Fibroblast of lung (primary cell): ENCODE data around the gene RPL39L. TPM values are rescaled to one million over a fixed set of nuclear protein-coding genes. Genes with fewer than 3 reads are reported as not detected.

ENCODE experiments used
- DNase-seq, 2 donors: peaks; one replicate each; pipeline versions ENCODE4 v3.0.0 to v3.0.0-alpha.2; 2010; ENCODE audit warnings: low read depth in 2 of 2
- H2AFZ ChIP-seq: 2 replicates; pipeline ENCODE4 v1.5.1; 2012; ENCODE audit warnings: low read length, control low read depth, inconsistent platforms
- H3K27ac ChIP-seq: 2 replicates; pipeline ENCODE4 v1.5.1; 2011; ENCODE audit warnings: low read length, control low read depth; ENCODE audit not compliant: insufficient read depth
- H3K27me3 ChIP-seq: 2 replicates; pipeline ENCODE4 v1.5.1; 2011; ENCODE audit warnings: mild to moderate bottlenecking, low read length; ENCODE audit not compliant: control insufficient read depth, insufficient read depth
- H3K36me3 ChIP-seq: 2 replicates; pipeline ENCODE4 v1.5.1; 2011; ENCODE audit warnings: low read length; ENCODE audit not compliant: control insufficient read depth, insufficient read depth
- H3K4me1 ChIP-seq: 2 replicates; pipeline ENCODE4 v1.5.1; 2011; ENCODE audit warnings: low read length; ENCODE audit not compliant: control insufficient read depth, insufficient read depth; ENCODE audit errors: extremely low read depth
- H3K4me2 ChIP-seq: 2 replicates; pipeline ENCODE4 v1.5.1; 2011; ENCODE audit warnings: low read length, control low read depth; ENCODE audit not compliant: insufficient read depth; ENCODE audit errors: extremely low read depth
- H3K4me3 ChIP-seq, 4 experiments: fragments of 200-600 bp in 1 of 4; sonication (generic) in 1 of 4; replicated peaks in 1 of 4; 2 replicates each; pipeline ENCODE4 v1.5.1; 2011 to 2016; ENCODE audit warnings: low read length in 4 of 4, low read depth in 3 of 4, mild to moderate bottlenecking in 3 of 4, control low read depth in 2 of 4, inconsistent platforms in 1 of 4, mixed read lengths in 1 of 4; ENCODE audit not compliant: insufficient read depth in 1 of 4; ENCODE audit errors: control extremely low read depth in 1 of 4
- H3K79me2 ChIP-seq: 2 replicates; pipeline ENCODE4 v1.5.1; 2012; ENCODE audit warnings: mild to moderate bottlenecking, low read length, inconsistent platforms; ENCODE audit not compliant: control insufficient read depth, insufficient read depth
- H3K9ac ChIP-seq: 2 replicates; pipeline ENCODE4 v1.5.1; 2011; ENCODE audit warnings: mild to moderate bottlenecking, low read length, control low read depth; ENCODE audit not compliant: insufficient read depth
- H3K9me3 ChIP-seq: 2 replicates; pipeline ENCODE4 v1.5.1; 2012; ENCODE audit warnings: low read depth, low read length; ENCODE audit not compliant: control insufficient read depth, insufficient read depth
- H4K20me1 ChIP-seq: 2 replicates; pipeline ENCODE4 v1.5.1; 2011; ENCODE audit warnings: low read length; ENCODE audit not compliant: control insufficient read depth, insufficient read depth; ENCODE audit errors: extremely low read depth
- CTCF ChIP-seq, 2 donors: IDR thresholded peaks in 1 of 2; conservative IDR thresholded peaks in 1 of 2; 1 replicate in 1 of 2; 2 replicates in 1 of 2; pipeline ENCODE4 v1.5.1; 2011 to 2012; ENCODE audit warnings: low read length in 2 of 2, control low read depth in 1 of 2, inconsistent platforms in 1 of 2, low read depth in 1 of 2, mild to moderate bottlenecking in 1 of 2
- EZH2 ChIP-seq: IDR thresholded peaks from 2 replicates; pipeline ENCODE4 v1.5.1; 2012; ENCODE audit warnings: low read length, control low read depth, mild to moderate bottlenecking; ENCODE audit errors: missing control alignments
- polyA plus RNA-seq, 2 donors: library from polyadenylated mRNA; depleted of rRNA in 1 of 2; stranded (reverse) in 1 of 2; unstranded in 1 of 2; fragments of >200 nt; gene quantifications; 2 replicates each; pipeline ENCODE4 v1.2.1, GENCODE V29; 2011 to 2012; ENCODE audit warnings: missing spikeins in 1 of 2
- total RNA-seq: library from RNA; depleted of rRNA; stranded (reverse); fragments of >200 nt; gene quantifications from 2 replicates; pipeline ENCODE4 v1.2.1, GENCODE V29; 2014

The RPL39L gene
- total and polyA plus RNA-seq, 2 donors (not counting 1 experiment from before 2014, with no cell fraction given): 8.4 to 26.6 TPM

DNA sequence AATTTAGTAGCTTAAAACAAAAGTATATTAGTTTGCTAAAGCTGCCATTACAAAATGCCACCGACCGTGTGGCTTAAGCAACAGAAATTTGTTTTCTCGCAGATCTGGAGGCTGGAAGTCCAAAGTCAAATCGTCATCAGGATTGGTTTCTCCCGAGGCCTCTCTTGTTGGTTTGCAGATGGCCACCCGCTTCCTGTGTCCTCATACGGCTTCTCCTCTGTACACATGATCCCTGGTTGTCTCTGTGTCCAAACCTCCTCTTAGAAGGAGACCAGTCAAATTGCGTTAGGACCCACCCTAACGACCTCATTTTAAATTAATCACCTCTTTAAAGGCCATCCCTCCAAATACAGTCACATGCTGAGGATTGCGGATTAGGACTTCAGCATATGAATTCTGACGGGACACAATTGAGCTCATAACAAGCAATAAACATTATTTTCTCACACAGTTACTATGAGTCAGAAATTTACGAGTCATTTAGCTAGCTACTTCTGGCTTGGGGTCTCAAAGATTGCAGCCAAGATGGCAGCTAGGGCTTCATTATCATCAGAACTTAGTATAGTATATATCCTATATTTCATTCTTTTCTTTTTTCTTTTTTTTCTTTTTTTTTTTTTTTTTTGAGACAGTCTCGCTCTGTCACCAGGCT is 58.4 kb downstream of the RPL39L start:
- DNase-seq: no peak
- TF ChIP-seq EZH2 (no peak), CTCF (conservative IDR thresholded peaks at IDR 0.05 in 1 of 2, IDR thresholded peaks at IDR 0.05 in 1 of 2; ENCODE audit: low read depth in 1 of 2, low read length in 2 of 2) (no peak)
- Histone ChIP-seq H2AFZ (no peak overlapping the region), H3K27ac (no peak overlapping the region), H3K4me3 (no peak overlapping the region), H3K36me3 (no peaks in the 10 kb centered on the region), H3K4me1 (no peaks in the 10 kb centered on the region), H4K20me1 (no peaks in the 10 kb centered on the region), H3K4me2 (no peak overlapping the region), H3K9me3 (no peaks in the 10 kb centered on the region), H3K9ac (no peak overlapping the region), H3K79me2 (no peaks in the 10 kb centered on the region), H3K27me3 (no peaks in the 10 kb centered on the region)

DNA sequence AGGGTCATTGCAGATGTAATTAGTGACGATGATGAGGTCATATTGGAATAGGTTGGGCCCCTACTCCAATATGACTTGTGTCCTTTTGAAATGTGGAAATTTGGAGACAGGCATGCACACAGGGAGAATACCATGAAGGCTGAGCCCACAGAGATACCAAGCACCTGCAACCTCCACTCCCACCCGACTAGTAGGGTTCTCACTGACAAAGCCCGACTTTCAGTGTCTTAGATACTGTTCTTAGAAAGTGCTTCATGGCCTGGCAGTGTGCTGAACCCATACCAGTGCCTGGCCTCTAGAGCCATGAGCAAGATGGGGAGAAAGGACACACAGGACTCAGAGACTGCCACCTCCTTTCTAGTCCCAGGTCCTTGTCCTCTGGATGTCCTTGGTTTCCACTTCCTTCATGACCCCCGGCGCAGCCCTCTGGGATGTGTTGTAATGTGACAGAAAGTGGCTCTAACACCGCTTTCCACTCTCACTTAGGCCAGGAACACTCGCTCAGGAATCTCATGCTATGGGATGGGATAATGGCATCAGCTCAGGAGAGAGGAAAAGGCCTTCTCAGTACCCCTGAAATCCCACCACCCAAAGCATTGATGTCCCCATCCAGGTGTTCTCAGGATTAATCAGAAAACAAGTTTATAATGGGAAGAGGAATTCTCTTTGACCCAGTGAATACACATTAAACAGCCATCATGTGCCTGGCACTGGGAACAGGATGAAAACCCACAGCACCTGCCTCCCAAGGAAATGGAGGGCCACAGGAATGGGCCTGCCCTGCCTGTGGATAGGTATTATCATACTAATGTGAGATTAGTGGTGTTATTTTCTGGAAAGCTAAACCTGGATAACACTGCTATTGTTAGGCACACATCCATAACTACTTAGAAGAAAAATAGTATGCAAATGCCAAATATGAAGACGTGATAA is 59.9 kb downstream of the RPL39L start:
- Histone ChIP-seq H3K27me3 (no peaks in the 10 kb centered on the region), H3K27ac (no peak overlapping the region), H4K20me1 (no peaks in the 10 kb centered on the region), H3K4me2 (no peak overlapping the region), H3K9ac (no peak overlapping the region), H3K4me3 (no peak overlapping the region), H3K36me3 (no peaks in the 10 kb centered on the region), H3K4me1 (no peaks in the 10 kb centered on the region), H3K79me2 (no peaks in the 10 kb centered on the region), H3K9me3 (no peaks in the 10 kb centered on the region), H2AFZ (no peak overlapping the region)
- no peak for DNase-seq
- TF ChIP-seq EZH2 (no peak), CTCF (conservative IDR thresholded peaks at IDR 0.05 in 1 of 2, IDR thresholded peaks at IDR 0.05 in 1 of 2; ENCODE audit: low read depth in 1 of 2, low read length in 2 of 2) (no peak)

- Histone ChIP-seq H2AFZ (no peak overlapping the region), H3K4me1 (no peaks in the 10 kb centered on the region), H3K4me2 (no peak overlapping the region), H3K9me3 (no peaks in the 10 kb centered on the region), H3K27ac (no peak overlapping the region), H3K27me3 (no peaks in the 10 kb centered on the region), H3K79me2 (no peaks in the 10 kb centered on the region), H4K20me1 (no peaks in the 10 kb centered on the region), H3K9ac (no peak overlapping the region), H3K36me3 (no peaks in the 10 kb centered on the region), H3K4me3 (no peak overlapping the region)
- TF ChIP-seq CTCF (conservative IDR thresholded peaks at IDR 0.05 in 1 of 2, IDR thresholded peaks at IDR 0.05 in 1 of 2; ENCODE audit: low read depth in 1 of 2, low read length in 2 of 2): no peak
- TF ChIP-seq EZH2: no peak
- DNase-seq: no peak
Observed at GRCh38 chr3:187077537-187077936, 61.8 kb downstream of the RPL39L start.
